B cell (primary cell): ENCODE data around the gene MARS1. TPM values are rescaled to one million over a fixed set of nuclear protein-coding genes. Genes with fewer than 3 reads are reported as not detected.

Source experiments
- ATAC-seq: fragments of 200-7000 bp; cut with Tn5 transposase; one replicate; pipeline ENCODE4 v1.10.0; 2021; ENCODE audit warnings: low read depth, mild to moderate bottlenecking, moderate number of reproducible peaks, moderate library complexity
- CTCF ChIA-PET: fragments of 350-600 bp; sonication (Branson Sonifier 250); formaldehyde crosslinking; loops from one replicate; lab custom pipeline; 2021; ENCODE audit warnings: antibody characterized with exemption, inconsistent platforms; lab: Charles Lee
- POLR2A ChIA-PET: fragments of 350-600 bp; sonication (Branson Sonifier 250); formaldehyde crosslinking; loops from one replicate; lab custom pipeline; 2021; ENCODE audit warnings: antibody characterized with exemption; lab: Charles Lee
- DNase-seq: peaks from one replicate; pipeline ENCODE4 v3.0.0; 2013
- H2AFZ ChIP-seq: 2 replicates; pipeline ENCODE4 v1.6.1; 2012; ENCODE audit warnings: mild to moderate bottlenecking, low read depth, low read length; ENCODE audit not compliant: insufficient read depth, poor library complexity, severe bottlenecking
- H3K27ac ChIP-seq, 2 donors: 1 replicate in 1 of 2; 2 replicates in 1 of 2; pipeline ENCODE4 v1.5.1; 2012 to 2013; ENCODE audit warnings: low read length in 2 of 2, mild to moderate bottlenecking in 2 of 2, moderate library complexity in 1 of 2
- H3K27me3 ChIP-seq, 4 experiments: fragments of 200-600 bp in 1 of 4; sonication (generic) in 1 of 4; replicated peaks in 1 of 4; 1 replicate in 2 of 4; 2 replicates in 2 of 4; pipeline versions ENCODE4 v1.6.1 to v1.7.0; 2013 to 2016; ENCODE audit warnings: low read length in 3 of 4, mild to moderate bottlenecking in 2 of 4, mixed read lengths in 1 of 4, moderate library complexity in 1 of 4; ENCODE audit not compliant: insufficient read depth in 4 of 4, control insufficient read depth in 3 of 4; ENCODE audit errors: control extremely low read depth in 1 of 4
- H3K36me3 ChIP-seq, 2 experiments: replicated peaks in 1 of 2; 1 replicate in 1 of 2; 2 replicates in 1 of 2; pipeline versions ENCODE4 v1.6.1 to v1.7.1; 2013; ENCODE audit warnings: low read length in 1 of 2; ENCODE audit not compliant: insufficient read depth in 2 of 2, control insufficient read depth in 1 of 2; ENCODE audit errors: control extremely low read depth in 1 of 2, extremely low read depth in 1 of 2
- H3K4me1 ChIP-seq, 2 donors: fragments of 200-600 bp in 1 of 2; sonication (generic) in 1 of 2; 1 replicate in 1 of 2; 2 replicates in 1 of 2; pipeline versions ENCODE4 v1.5.1 to v1.6.1; 2013 to 2017; ENCODE audit warnings: low read length in 2 of 2; ENCODE audit not compliant: control insufficient read depth in 2 of 2, insufficient read depth in 2 of 2
- H3K4me2 ChIP-seq: replicated peaks from 2 replicates; pipeline ENCODE3; 2012; ENCODE audit warnings: mild to moderate bottlenecking, low read depth, low read length; ENCODE audit not compliant: poor library complexity, severe bottlenecking
- H3K4me3 ChIP-seq, 5 experiments: fragments of 200-600 bp in 1 of 5; sonication (generic) in 1 of 5; 1 replicate in 3 of 5; 2 replicates in 2 of 5; pipeline versions ENCODE4 v1.5.1 to v1.7.0; 2011 to 2016; ENCODE audit warnings: low read length in 4 of 5, mild to moderate bottlenecking in 4 of 5, low read depth in 2 of 5, control low read depth in 1 of 5, moderate library complexity in 1 of 5; ENCODE audit not compliant: insufficient read depth in 1 of 5; ENCODE audit errors: control extremely low read depth in 1 of 5, extremely low read depth in 1 of 5
- H3K79me2 ChIP-seq: fragments of 200-600 bp; sonication (generic); one replicate; pipeline ENCODE4 v1.6.0; 2016; ENCODE audit warnings: low read length; ENCODE audit not compliant: control insufficient read depth, insufficient read depth
- H3K9ac ChIP-seq: fragments of 200-600 bp; sonication (generic); 2 replicates; pipeline ENCODE4 v1.6.1; 2017; ENCODE audit warnings: mild to moderate bottlenecking, low read length, moderate library complexity
- H3K9me3 ChIP-seq, 3 donors: one replicate each; pipeline versions ENCODE4 v1.6.1 to v1.7.1; 2013; ENCODE audit warnings: low read length in 2 of 3; ENCODE audit not compliant: control insufficient read depth in 2 of 3, insufficient read depth in 1 of 3; ENCODE audit errors: control extremely low read depth in 1 of 3
- H4K20me1 ChIP-seq: 2 replicates; pipeline ENCODE4 v1.6.0; 2012; ENCODE audit warnings: mild to moderate bottlenecking, low read length; ENCODE audit not compliant: insufficient read depth, control insufficient read depth, poor library complexity, severe bottlenecking
- H3K27ac Mint-ChIP-seq: one replicate; pipeline ENCODE4 v1.8.0; 2021; ENCODE audit warnings: mixed read lengths
- H3K27me3 Mint-ChIP-seq: one replicate; pipeline ENCODE4 v1.8.0; 2021; ENCODE audit warnings: mixed read lengths
- H3K4me1 Mint-ChIP-seq: one replicate; pipeline ENCODE4 v1.8.0; 2021; ENCODE audit warnings: mixed read lengths
- H3K4me3 Mint-ChIP-seq: one replicate; pipeline ENCODE4 v1.8.0; 2021; ENCODE audit warnings: mixed read lengths
- H3K9me3 Mint-ChIP-seq: one replicate; pipeline ENCODE4 v1.8.0; 2022; ENCODE audit warnings: mixed read lengths; ENCODE audit not compliant: insufficient read depth
- CTCF ChIP-seq: fragments of 200-600 bp; IDR thresholded peaks from one replicate; pipeline ENCODE4 v1.8.0; 2022; ENCODE audit warnings: antibody characterized with exemption, mild to moderate bottlenecking
- EZH2 ChIP-seq: IDR thresholded peaks from 2 replicates; pipeline ENCODE4 v1.6.1; 2012; ENCODE audit warnings: borderline replicate concordance, low read depth, mild to moderate bottlenecking, moderate library complexity, low read length; ENCODE audit not compliant: insufficient read depth, poor library complexity, severe bottlenecking
- WGBS: methylation state at CpG from one replicate; pipeline ENCODE4 v1.1.5; 2013; ENCODE audit warnings: missing lambda C conversion rate; ENCODE audit not compliant: insufficient coverage; 5-methylcytosine and 5-hydroxymethylcytosine counted together
- intact Hi-C: fragments of 100-400 bp; cut with micrococcal nuclease; formaldehyde crosslinking; loops from one replicate; pipeline ENCODE4 v1.10.0; 2022
- polyA plus RNA-seq: library from polyadenylated mRNA; depleted of rRNA; stranded (reverse); fragments of >200 nt; gene quantifications from 2 replicates; pipeline ENCODE4 v1.2.3, GENCODE V29; 2012
- total RNA-seq, 2 donors: library from RNA; stranded (reverse); fragments of 120-200 nt in 1 of 2; gene quantifications; 1 replicate in 1 of 2; 2 replicates in 1 of 2; pipeline versions ENCODE4 v1.2.3 to v1.2.4, GENCODE V29; 2013 to 2022

The MARS1 gene
- total and polyA plus RNA-seq, 2 donors (not counting 1 experiment from before 2014, with no cell fraction given): 158 to 193 TPM

- TF ChIP-seq CTCF: no peak
- no peak for TF ChIP-seq EZH2
- Mint-ChIP-seq H3K27ac (peak overlapping the region; percentile 93), H3K4me3 (no peak overlapping the region), H3K27me3 (no peaks in the 10 kb centered on the region), H3K9me3 (no peaks in the 10 kb centered on the region), H3K4me1 (peaks cover 30% of the 10 kb centered on the region)
- Histone ChIP-seq H3K27ac (no peak overlapping the region), H3K9ac (peak overlapping the region; percentile 77), H3K9me3 (no peaks in the 10 kb centered on the region), H3K79me2 (peaks cover 61% of the 10 kb centered on the region), H2AFZ (no peak overlapping the region), H3K36me3 (peaks cover 5 to 25% of the 10 kb centered on the region in 2 experiments), H4K20me1 (peaks cover 5% of the 10 kb centered on the region), H3K4me3 (peak overlapping the region in 1 of 5 experiments; percentile 75), H3K4me2 (peak overlapping the region; percentile 98), H3K27me3 (no peaks in the 10 kb centered on the region), H3K4me1 (peaks cover 20 to 26% of the 10 kb centered on the region in 2 donors)
- intact Hi-C loops: loop anchor here (1.0 to 10.0 kb wide), 7 partner anchors 8 to 734 kb away; partner anchors contain the start of genes ARHGAP9, CDK4, DCTN2 and DDIT3
- DNase-seq (no peak), ATAC-seq (no peak)
- 92% methylated on average over 10 of the region's 27 CpGs for WGBS
- POLR2A ChIA-PET: interaction anchor here (0.7 to 1.0 kb wide), 2 partner anchors 10 to 34 kb away, joined by 3 read pairs; no protein-coding TSS in a partner anchor
- CTCF ChIA-PET: interaction anchor here (0.7 to 3.3 kb wide), 6 partner anchors 8 to 35 kb away, joined by 3 to 18 read pairs (median 8); partner anchors contain the start of gene GLI1
Observed at GRCh38 chr12:57487055-57487596, 742 bp upstream of the MARS1 start.
